Uterus (tissue), 2 donors: ENCODE results near the gene PRAC2.

Experiments
- POLR2A ChIP-seq, 2 donors: fragments of 450-650 bp; IDR thresholded peaks; one replicate each; pipeline ENCODE4 v1.6.1; 2016; ENCODE audit warnings: antibody characterized with exemption in 2 of 2, mild to moderate bottlenecking in 1 of 2, moderate library complexity in 1 of 2
- TF ChIP-seq, protein P1 (sequence below), 4 experiments: fragments of 200-600 bp in 2 of 4; fragments of 450-650 bp in 2 of 4; sonication (generic) in 2 of 4; IDR thresholded peaks; one replicate each; pipeline ENCODE4 v1.5.1; 2016 to 2019; ENCODE audit warnings: antibody characterized with exemption in 4 of 4, mild to moderate bottlenecking in 2 of 4, moderate library complexity in 1 of 4

DNA sequence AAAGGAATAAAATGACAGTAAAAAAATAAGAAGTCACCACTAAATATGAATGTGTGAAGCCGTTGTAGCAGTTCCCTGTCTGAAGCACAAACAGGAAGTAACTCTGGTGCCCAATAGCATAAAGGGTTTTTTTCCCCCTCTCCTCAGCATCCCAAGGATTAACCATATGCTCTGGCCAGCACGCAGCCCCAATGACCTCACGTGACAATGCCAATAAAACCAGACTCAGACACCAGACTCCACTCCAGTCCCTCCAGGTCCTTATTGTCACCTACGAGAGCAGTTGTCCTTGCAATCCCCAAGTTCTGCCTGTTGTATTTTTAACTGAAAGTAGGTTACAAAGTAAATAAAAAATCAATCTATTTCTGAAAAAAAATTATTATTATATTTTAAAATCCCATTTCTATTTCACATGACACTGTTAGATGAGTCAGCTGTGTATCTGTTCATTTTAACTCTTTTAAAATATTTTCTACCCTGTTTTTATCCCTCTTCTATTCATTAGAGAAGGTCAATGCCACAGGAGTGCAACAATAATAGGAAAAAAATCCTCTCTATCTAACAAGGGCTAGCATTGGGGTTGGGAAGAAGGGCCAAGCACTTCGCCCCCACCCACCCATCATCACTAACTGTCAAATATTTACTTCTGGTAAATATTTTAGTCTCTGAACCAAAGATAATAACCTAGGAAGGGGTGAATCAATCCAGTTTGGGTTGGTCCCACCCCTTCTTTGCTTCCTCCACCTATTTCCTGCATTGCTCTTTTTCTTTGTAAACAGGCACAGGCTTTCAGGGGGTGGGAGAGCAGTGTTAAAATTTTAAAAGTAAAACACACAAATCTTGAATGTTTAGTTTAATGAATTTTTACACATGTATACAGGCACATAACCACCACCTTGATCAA is 7.2 kb upstream of the PRAC2 start:
- TF ChIP-seq, protein P1, sequence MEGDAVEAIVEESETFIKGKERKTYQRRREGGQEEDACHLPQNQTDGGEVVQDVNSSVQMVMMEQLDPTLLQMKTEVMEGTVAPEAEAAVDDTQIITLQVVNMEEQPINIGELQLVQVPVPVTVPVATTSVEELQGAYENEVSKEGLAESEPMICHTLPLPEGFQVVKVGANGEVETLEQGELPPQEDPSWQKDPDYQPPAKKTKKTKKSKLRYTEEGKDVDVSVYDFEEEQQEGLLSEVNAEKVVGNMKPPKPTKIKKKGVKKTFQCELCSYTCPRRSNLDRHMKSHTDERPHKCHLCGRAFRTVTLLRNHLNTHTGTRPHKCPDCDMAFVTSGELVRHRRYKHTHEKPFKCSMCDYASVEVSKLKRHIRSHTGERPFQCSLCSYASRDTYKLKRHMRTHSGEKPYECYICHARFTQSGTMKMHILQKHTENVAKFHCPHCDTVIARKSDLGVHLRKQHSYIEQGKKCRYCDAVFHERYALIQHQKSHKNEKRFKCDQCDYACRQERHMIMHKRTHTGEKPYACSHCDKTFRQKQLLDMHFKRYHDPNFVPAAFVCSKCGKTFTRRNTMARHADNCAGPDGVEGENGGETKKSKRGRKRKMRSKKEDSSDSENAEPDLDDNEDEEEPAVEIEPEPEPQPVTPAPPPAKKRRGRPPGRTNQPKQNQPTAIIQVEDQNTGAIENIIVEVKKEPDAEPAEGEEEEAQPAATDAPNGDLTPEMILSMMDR (IDR thresholded peaks at IDR 0.05): no peak
- TF ChIP-seq POLR2A (IDR thresholded peaks at IDR 0.05): no peak
